HG02970 (cell line): ENCODE data around the gene SHISA9.

Source experiments
- ATAC-seq: cut with Tn5 transposase; IDR thresholded peaks from one replicate; pipeline ENCODE4 v1.9.1; 2021; ENCODE audit warnings: mild to moderate bottlenecking, moderate library complexity, moderate number of reproducible peaks; ENCODE audit not compliant: unreplicated experiment, low FRiP score

The SHISA9 gene

DNA sequence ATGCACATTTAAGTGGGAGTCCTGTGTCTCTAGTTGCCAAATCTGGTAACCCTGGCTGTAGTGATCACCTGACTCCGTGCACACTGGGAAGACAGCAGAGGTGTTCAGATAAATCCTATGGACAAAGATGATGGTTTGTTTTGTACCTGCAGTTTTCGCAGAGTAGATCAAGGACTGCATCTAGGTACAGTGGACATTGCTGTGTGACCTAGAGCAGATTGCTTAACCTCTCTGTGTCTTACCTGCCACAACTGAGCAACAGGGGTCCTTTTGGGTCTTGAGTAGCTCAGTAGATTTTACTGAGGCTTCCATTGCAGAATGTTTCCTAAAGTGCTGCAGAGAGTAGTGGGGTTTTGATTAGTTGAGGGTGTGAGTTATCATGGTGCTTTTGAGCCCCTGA is 160.8 kb downstream of the SHISA9 start:
- ATAC-seq = no peak

DNA sequence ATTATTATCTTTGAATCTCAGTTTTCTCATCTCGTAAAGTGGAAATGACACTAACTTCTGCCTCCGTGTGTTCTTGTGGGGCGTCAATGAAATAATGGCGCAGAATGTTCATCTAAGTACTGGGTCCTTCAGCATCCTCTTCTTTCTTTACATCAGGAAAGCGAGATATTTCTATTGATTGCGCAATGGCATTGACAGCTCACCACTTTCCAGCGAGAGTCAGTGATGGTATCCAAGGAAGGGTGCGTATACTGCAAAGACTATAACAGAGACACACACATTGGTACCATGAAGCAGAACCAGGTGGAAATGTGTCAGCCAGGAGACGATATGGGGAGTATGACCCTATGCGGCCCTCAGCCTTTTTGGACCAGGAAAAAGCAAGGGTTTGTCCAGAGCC is 162.1 kb downstream of the SHISA9 start:
- no peak for ATAC-seq

DNA sequence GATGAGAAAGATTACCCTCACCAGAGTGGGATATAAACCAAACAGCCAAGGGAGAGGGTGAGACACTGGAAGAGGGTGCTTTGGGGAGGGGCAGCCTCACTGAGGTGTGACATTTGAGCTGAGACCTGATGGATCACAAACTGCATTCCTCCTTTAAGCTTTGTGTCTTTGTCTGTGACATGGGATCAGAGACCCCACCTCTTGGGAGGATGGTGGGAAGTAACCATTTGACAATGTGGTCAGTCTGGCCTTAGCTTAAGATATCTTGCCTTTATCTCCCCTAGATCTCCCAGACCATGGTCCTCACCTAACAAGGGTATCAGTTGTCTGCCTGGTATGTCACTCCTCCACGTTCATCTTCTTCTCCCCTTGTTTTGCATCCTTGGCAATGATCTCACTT is 163.4 kb downstream of the SHISA9 start:
- no peak for ATAC-seq

DNA sequence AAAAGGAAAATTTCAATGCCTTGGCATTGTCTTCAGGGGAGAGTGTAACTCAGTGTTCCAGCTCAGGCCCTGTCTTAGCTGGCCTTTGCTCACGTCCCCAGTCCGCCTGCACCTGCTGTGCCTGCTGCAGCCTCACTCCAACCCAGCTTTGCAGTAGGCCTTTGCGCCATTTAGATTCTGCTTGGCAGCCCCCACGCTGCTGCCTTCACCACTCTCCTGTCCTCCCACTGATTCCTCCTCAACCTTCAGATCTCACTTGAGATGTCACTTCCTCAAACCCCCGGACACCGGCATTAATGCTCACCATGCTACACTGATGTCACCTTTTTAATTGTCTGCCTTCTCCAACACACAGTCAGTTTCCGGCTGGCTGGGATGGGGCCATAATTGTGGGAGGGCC is 166.2 kb downstream of the SHISA9 start:
- ATAC-seq = no peak

DNA sequence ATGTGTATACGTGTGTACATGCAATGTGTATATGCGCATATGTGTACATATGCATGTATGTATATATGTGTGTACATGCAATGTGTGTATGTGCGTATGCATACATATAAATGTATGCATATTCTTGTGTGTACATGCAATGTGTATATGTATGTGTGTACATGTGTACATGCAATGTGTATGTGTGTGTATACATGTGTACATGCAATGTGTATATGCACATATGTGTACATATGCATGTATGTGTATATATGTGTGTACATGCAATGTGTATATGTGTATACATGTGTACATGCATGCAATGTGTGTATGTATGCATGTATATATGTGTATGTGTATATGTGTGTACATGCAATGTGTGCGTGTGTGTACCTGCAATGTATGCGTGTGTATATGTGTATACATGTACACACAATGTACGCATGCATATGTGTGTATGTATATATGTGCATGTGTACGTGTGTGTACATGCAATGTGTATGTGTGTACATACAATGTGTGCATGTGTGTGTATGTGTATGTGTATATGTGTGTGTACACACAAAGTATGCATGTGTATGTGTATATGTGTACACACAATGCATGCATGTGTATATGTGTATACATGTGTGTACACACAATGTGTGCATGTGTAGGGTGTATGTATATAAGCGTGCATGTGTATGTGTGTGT is 167.7 kb downstream of the SHISA9 start:
- no peak for ATAC-seq

DNA sequence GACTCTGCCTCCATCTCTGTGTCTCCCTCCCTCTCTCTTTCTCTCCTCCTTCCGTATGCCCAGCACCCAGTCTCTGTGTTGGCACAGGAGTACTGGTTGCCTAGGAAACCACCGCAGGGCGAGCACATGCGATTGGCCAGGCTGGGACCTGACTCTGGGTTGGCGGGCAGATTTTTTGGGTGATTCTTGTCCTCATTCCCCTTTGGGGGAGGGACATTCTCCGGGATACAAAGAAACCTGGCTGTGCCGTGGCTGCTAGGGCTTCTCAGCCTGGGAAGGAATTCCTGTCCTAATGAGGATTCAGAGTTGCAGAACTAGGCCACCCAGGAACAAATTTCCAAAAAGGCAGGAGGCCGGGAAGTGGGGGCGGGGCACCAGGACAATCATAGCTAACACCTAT is 168.9 kb downstream of the SHISA9 start:
- ATAC-seq = no peak

DNA sequence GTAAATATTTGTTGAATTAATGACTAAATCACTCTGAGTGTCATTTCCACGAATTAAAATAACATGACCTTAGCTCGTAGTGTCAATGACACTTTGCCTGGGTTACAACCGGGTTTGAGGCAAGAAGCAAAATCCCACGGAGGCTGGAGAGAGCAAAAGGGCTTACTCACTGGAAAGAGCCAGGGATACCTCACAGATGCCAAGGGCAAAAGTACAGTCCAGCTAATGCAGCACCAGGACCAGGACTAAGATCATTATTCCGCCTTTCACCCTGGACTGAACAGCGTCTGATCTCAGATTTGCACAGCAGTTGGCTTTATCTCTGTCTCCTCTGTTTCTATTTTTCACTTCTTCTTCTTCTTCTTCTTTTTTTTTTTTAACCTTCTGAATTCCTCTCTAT is 175.5 kb downstream of the SHISA9 start:
- ATAC-seq = no peak

DNA sequence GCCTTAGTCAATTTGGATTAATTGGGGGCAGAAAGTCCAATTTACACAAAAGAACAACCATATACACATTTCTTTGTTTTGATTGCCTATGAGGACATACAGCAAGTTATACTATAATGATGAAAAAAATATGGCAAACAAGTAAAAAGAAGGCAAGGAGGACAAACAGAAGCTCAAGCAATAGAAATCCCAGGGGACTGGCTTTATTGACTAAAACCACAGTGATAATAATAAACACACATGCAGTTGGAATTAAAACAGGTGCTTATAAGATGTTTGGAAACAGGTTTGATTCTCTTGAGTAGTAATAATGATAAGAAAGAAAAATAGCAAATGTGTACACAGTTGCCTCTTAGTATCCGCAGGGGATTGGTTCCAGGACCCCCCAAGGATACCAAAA is 176.4 kb downstream of the SHISA9 start:
- ATAC-seq = no peak

DNA sequence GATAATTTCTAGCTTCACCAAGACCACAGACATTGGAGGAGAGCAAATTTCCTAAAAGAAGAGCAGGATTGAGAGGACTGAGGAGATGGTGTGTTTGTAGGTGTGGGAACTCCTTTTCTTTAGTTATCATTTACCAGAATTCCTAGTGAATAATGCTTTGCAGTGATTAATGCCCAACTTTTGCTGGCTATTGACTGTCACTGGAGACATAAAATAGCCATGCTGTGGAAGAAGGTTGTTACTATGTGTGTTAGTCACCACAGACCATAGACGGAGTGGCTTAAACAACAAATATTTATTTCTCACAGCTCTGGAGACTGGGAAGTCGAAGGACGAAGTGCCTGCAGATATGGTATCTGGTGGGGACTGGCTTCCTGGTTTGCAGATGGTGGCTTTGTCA is 179.1 kb downstream of the SHISA9 start:
- ATAC-seq = no peak

DNA sequence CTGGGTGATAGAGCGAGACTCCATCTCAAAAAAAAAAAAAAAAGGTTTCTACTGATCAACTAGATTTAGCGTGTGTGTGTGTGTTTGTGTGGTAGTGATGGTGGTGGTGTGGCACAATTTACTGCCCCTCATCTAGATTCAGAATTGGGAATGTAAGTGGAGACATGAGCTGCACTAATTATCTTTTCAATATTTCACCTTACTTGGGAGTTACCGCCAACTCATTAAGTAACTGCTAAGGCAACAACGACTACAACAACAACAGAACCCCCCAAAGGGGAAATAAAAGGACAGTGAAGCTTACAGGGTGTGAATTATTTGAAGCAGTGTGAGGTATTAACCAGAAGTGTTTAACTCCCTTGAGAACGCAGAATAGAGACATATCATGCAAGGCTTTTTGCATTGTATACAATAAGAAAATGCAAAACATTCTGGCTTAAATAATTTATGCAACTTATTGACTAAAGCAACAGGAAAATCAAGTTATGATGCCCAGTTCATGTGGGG is 180.5 kb downstream of the SHISA9 start:
- no peak for ATAC-seq

DNA sequence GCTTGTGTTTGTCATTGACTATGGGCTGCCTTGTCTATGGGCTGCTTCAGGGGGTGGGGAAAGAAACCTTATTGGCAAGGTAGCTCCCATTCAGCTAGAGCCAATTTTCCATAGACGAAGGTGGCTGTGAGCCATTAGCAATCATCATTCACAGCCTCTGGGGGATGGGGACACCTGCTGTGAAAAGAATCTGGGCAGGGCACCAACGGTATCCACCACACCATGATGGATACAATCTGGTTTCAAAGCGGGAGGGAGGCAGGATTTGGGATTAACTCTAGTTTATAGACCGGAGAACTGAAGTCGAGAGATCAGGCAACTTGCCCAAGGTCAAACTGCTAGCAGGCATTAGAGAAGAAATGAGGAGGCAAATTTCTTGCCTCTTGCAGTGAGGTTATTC is 182.3 kb downstream of the SHISA9 start:
- ATAC-seq = no peak

DNA sequence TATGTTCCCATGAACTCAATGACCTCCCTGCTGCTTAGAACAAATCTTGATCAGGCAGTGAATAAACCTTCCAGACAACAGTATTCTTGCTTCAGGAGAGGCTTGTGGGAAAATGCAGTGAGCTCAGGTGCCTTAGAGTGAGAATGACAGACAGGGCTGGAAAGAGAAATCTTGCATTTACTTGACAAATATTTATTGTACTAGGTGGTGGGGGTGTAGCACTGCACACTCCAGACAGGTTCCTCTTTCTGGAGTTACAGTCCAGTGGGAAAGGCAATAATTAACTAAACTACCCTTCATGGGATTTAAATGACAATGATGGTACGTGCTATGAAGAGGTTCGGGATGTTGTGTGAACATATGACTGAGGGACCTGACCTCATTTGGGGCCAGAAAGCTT is 182.9 kb downstream of the SHISA9 start:
- ATAC-seq = no peak

DNA sequence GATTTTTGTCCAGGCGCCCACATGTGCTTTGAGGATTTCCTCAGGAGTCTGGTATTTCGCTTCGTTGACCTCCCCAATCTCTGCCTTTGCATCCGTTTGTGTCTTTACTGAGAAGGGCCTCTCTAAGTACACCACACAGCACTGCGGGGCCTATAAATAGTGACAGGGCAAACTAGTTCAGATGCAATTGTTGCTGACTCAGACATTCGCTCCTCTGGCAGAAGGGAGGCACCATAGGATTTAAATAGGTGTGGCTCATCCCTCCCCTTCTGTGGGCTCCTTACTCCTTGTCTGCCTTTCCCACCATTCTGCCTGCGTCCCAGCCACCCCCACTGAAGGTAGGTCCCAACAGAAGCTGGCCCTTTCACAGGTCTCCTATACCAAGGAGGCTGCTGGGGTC is 192.3 kb downstream of the SHISA9 start:
- no peak for ATAC-seq

DNA sequence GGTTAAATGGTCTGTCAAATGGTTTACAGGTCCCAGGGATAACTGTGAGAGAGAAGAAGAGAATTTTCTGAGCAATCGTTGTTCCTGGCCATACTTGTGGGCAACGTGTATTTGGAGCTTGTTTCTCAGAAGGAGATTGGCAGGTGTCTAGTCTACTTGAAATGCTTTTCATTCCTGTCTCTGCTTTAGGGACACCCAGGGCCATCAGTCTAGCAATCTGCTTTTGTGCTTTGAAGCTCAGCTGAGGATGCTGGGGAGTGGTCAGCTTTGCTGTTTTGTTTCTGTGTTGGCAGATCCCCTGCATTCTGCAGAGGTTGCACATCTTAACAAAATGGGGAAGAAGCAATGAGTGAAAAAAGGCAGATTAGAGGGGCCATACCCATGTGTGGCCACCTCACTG is 193.7 kb downstream of the SHISA9 start:
- no peak for ATAC-seq

DNA sequence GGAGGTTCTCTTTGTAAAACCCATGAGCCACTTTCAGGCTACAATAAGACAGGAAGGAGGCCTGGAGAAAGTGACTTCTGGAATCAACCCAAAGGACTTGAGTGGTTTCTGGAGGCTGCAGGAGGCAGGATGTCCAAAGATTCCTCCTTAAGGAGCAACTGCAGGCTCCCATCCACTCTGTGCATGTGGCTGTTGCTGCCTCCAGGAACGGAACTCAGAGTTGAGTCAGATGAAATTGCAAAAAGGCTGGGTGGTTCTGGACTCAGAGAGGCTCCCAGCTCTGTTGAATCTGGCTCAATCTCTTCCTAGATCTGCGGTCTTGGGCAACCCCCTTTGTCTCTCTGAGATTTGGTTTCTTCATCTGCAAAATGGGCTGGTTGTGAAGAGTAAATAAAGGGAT is 197.1 kb downstream of the SHISA9 start:
- ATAC-seq = no peak

DNA sequence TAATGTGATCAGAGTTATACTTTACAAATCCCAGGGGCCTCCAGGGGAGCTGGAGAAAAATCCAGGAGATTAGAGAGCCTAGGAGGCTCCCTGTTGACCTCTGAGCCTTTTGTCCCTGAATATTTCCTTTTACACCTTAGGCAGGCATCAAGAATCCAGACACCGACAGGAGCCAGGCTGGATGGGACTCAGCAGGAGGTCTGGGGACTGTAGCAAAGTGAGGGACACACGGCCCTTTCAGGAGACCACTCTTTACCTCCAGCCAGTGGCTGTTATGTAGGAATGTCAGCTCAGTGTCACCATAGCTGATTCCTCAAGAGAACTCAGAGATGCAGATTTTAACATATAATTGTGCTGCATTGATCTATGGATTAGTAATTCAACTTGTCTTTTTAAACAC is 198.4 kb downstream of the SHISA9 start:
- ATAC-seq = no peak

DNA sequence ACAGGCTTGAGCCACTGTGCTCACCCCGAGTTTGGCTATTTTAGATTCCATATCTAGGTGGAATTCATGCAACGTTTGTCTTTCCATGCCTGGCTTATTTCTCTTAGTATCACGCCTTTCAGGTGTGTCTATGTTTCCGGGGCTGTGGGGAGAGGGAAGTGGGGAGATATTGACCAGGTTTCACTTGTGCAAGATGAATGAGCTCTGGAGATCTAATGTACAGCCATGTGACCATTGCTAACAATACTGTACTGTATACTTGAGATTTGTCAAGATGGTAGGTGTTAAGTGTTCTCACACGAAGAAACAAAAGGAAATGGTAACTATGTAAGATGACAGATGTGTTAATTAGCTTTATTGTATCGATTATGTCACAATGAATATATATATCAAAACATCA is 199.6 kb downstream of the SHISA9 start:
- ATAC-seq = no peak

DNA sequence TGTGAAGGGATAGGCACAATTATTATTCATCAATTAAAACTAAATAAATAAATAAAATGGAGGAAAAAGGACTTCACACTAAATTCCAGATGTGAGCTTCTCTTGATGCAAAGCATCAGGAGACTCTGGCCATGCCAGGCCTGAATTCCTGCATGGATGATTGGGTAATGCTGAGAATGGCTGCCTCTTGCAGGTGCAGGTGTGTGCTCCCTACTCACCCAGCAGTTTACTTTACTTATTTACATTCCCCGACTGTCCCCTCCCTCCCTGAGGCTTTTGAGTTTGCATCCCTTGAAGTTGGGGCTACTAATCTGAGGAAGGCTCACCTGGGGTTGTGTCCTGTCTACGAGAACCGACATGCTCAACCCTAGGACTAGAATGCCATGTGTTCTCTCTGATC is 200.4 kb downstream of the SHISA9 start:
- no peak for ATAC-seq

DNA sequence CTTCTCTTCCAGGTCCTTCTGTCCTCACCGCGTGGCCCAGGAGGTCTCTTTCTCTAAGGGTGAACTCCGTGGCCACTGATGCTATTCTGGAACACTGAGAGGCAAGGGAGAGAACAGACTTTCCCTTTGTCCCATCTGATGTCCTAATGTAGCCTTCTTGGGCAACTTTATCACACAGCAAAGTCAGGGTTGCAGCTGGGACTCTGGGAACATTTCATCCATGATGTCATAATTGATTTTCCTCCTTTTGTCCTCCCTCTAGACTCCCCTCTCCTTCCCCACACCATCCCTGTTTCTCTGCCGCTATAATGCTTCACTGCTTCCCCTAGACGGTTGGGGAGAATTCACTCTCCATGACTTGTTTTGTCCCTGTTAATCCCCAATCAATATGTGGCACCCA is 201.0 kb downstream of the SHISA9 start:
- ATAC-seq = no peak

DNA sequence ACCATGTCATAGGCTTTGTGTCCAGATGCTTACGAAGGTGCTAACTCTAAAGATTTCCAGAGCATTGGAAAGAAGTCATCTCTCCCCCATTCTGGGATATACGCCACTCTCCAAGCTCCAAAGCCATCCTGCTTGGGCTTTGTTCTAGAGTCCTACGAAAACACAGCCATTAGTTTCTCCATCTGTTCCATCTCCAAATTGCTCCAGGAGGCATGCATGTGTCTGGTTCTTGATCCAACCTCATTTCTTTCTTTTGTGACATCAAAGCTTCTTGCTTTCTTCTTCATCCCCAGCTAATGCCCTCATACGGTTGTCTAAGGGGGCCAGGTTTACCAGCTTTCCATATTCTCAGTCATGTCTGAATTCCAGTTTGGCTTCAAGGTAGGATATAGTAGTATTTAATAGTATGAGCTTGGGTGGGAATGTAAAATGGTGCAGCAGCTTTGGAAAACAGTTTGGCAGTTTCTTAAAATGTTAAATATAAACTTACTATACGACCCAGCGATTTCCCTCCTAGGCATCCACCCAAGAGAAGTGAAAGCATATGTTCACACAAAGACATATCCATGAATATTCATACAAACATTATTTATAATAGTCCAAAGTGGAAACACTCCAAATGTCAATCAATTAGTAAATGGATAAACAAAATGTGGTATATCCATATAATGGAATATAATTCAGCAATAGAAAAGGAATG is 202.6 kb downstream of the SHISA9 start:
- no peak for ATAC-seq

DNA sequence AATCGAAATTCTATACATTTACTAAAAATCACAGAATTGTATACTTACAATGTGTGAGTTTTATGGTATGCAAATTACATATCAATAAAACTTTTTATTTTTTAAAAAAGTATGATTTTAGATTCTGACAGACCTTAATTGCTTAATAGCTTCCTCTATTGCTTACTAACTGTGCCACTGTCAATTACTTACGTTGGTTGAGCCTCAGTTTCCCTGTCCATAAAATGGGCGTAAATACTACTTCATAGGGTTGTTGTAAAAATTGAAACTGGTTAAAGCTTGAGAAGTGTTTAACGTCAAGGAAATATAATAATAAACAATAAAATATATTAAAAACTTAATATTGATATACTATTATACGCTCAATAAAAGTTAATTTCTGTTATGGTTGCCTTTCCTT is 203.4 kb downstream of the SHISA9 start:
- ATAC-seq = no peak

DNA sequence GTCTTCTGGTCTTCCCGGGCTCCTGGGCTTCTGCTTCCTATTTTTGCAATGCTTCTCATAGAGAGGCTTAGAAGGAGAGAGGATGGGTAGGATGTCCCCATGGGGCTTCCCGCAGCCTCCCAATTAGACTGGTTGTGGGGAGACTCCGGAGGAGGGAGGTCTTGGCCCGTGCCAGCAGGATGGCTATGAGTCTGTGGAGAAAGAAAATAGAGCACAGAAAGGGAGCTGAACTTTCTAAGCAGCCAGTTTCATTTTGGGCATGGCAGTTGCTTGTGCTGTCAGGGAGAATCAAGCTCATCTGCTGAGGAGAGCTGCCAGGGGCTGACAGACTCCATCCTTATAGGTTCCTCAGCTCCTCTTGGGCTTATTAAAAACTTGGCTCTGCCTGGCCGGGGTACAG is 204.0 kb downstream of the SHISA9 start:
- ATAC-seq = no peak
